ENCODE results near the gene CADM2. TPM values are rescaled to one million over a fixed set of nuclear protein-coding genes. Genes with fewer than 3 reads are reported as not detected.

The CADM2 gene
- total RNA-seq, 1 experiment from 2014 or later, result 0.64 TPM

DNA sequence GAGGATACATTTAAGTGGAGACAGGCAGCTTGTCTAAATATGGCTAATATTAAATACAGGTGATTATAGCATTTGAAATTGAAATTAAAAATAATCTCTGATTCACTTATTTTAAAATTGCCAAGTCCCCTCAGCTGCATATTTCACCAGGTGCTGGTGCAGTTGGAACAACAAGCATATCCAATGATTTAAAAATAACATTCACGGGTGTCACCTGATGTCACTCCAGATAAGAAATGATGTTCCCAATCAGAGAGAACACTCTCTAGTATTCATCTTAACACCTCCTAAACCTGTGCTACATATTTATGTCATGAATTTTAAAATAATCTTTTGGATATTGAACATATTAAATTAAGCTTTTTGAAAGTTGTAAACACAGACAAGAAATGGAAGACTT, 249.9 kb downstream of the CADM2 start:
- Histone ChIP-seq H3K9me3 (ENCODE audit: control insufficient read depth, insufficient read depth, low read depth, low read length) (no peaks in the 10 kb centered on the region), H3K27ac (ENCODE audit: low read length) (no peak overlapping the region), H3K27me3 (ENCODE audit: control insufficient read depth, insufficient read depth, low read length) (no peaks in the 10 kb centered on the region), H3K4me3 (ENCODE audit: low read depth in 2 of 2, low read length in 2 of 2) (no peak overlapping the region), H3K36me3 (ENCODE audit: control insufficient read depth, insufficient read depth, low read length) (no peaks in the 10 kb centered on the region), H3K4me1 (ENCODE audit: control insufficient read depth, insufficient read depth, low read length) (no peaks in the 10 kb centered on the region)
- TF ChIP-seq TCF7L2 (IDR thresholded peaks at IDR 0.05; ENCODE audit: low read depth, low read length) (no peak), POLR2AphosphoS5 (IDR thresholded peaks at IDR 0.05; ENCODE audit: low read depth, low read length) (no peak), SIN3A (IDR thresholded peaks at IDR 0.05; ENCODE audit: borderline replicate concordance, insufficient read depth, low read depth, low read length) (no peak)
- TF ChIP-seq, protein P1, sequence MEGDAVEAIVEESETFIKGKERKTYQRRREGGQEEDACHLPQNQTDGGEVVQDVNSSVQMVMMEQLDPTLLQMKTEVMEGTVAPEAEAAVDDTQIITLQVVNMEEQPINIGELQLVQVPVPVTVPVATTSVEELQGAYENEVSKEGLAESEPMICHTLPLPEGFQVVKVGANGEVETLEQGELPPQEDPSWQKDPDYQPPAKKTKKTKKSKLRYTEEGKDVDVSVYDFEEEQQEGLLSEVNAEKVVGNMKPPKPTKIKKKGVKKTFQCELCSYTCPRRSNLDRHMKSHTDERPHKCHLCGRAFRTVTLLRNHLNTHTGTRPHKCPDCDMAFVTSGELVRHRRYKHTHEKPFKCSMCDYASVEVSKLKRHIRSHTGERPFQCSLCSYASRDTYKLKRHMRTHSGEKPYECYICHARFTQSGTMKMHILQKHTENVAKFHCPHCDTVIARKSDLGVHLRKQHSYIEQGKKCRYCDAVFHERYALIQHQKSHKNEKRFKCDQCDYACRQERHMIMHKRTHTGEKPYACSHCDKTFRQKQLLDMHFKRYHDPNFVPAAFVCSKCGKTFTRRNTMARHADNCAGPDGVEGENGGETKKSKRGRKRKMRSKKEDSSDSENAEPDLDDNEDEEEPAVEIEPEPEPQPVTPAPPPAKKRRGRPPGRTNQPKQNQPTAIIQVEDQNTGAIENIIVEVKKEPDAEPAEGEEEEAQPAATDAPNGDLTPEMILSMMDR (IDR thresholded peaks at IDR 0.05), result no peak
- TF ChIP-seq, protein P2, sequence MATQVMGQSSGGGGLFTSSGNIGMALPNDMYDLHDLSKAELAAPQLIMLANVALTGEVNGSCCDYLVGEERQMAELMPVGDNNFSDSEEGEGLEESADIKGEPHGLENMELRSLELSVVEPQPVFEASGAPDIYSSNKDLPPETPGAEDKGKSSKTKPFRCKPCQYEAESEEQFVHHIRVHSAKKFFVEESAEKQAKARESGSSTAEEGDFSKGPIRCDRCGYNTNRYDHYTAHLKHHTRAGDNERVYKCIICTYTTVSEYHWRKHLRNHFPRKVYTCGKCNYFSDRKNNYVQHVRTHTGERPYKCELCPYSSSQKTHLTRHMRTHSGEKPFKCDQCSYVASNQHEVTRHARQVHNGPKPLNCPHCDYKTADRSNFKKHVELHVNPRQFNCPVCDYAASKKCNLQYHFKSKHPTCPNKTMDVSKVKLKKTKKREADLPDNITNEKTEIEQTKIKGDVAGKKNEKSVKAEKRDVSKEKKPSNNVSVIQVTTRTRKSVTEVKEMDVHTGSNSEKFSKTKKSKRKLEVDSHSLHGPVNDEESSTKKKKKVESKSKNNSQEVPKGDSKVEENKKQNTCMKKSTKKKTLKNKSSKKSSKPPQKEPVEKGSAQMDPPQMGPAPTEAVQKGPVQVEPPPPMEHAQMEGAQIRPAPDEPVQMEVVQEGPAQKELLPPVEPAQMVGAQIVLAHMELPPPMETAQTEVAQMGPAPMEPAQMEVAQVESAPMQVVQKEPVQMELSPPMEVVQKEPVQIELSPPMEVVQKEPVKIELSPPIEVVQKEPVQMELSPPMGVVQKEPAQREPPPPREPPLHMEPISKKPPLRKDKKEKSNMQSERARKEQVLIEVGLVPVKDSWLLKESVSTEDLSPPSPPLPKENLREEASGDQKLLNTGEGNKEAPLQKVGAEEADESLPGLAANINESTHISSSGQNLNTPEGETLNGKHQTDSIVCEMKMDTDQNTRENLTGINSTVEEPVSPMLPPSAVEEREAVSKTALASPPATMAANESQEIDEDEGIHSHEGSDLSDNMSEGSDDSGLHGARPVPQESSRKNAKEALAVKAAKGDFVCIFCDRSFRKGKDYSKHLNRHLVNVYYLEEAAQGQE (IDR thresholded peaks at IDR 0.05; ENCODE audit: insufficient read depth in 1 of 2, low read depth in 2 of 2, low read length in 1 of 2), result no peak
- intact Hi-C loops (cut with micrococcal nuclease; ENCODE audit: unreplicated experiment) (no loop called here), in situ Hi-C loops (cut with HindIII; ENCODE audit: low pct_unique_long_range_greater_than_20kb, low sequenced_read_pairs) (no loop called here)
- ChIA-PET CTCF (no interaction called here), POLR2A (no interaction called here)
- ATAC-seq (no peak), DNase-seq (ENCODE audit: low read depth, low spot score) (no peak)
- BruUV-seq (replicated peaks), result no TSS peak

DNA sequence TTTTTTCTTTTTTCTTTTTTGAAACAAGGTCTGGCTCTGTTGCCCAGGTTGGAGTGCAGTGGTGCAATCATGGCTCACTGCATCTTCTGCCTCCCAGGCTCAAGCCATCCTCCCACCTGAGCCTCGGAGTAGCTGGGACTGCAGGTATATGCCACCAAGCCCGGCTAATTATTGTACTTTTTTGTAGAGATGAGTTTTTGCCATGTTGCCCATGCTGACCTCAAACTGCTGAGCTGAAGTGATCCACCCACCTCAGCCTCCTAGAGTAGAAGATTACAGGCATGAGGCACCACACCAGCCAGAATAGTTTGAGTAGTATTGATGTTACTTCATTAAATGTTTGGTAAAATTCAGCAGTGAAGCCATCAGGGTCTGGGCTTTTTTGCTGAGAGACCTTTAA, 251.8 kb downstream of the CADM2 start:
- Histone ChIP-seq H3K27me3 (ENCODE audit: control insufficient read depth, insufficient read depth, low read length) (no peaks in the 10 kb centered on the region), H3K27ac (ENCODE audit: low read length) (no peak overlapping the region), H3K36me3 (ENCODE audit: control insufficient read depth, insufficient read depth, low read length) (no peaks in the 10 kb centered on the region), H3K4me1 (ENCODE audit: control insufficient read depth, insufficient read depth, low read length) (no peaks in the 10 kb centered on the region), H3K4me3 (ENCODE audit: low read depth in 2 of 2, low read length in 2 of 2) (no peak overlapping the region), H3K9me3 (ENCODE audit: control insufficient read depth, insufficient read depth, low read depth, low read length) (no peaks in the 10 kb centered on the region)
- CTCF ChIA-PET, result no interaction called here
- DNase-seq (ENCODE audit: low read depth, low spot score) (no peak), ATAC-seq (no peak)
- intact Hi-C loops (cut with micrococcal nuclease; ENCODE audit: unreplicated experiment), result no loop called here
- POLR2A ChIA-PET, result no interaction called here
- no peak for TF ChIP-seq TCF7L2 (IDR thresholded peaks at IDR 0.05; ENCODE audit: low read depth, low read length)
- TF ChIP-seq, protein P1 (IDR thresholded peaks at IDR 0.05), result no peak
- TF ChIP-seq POLR2AphosphoS5 (IDR thresholded peaks at IDR 0.05; ENCODE audit: low read depth, low read length), result no peak
- TF ChIP-seq SIN3A (IDR thresholded peaks at IDR 0.05; ENCODE audit: borderline replicate concordance, insufficient read depth, low read depth, low read length), result no peak
- TF ChIP-seq, protein P2 (IDR thresholded peaks at IDR 0.05; ENCODE audit: insufficient read depth in 1 of 2, low read depth in 2 of 2, low read length in 1 of 2), result no peak
- no TSS peak for BruUV-seq (replicated peaks)
- in situ Hi-C loops (cut with HindIII; ENCODE audit: low pct_unique_long_range_greater_than_20kb, low sequenced_read_pairs), result no loop called here
